H1 (cell line): ENCODE measurements around the gene MDK.

Source experiments
- ATF2 ChIP-seq: IDR thresholded peaks from 2 replicates; pipeline ENCODE4 v1.6.1; 2012; ENCODE audit warnings: low read length, inconsistent platforms
- BCL11A ChIP-seq, 2 experiments: IDR thresholded peaks; one replicate each; pipeline ENCODE4 v1.6.1; 2011; ENCODE audit warnings: low read depth in 2 of 2, low read length in 2 of 2, mild to moderate bottlenecking in 2 of 2
- CBX5 ChIP-seq: fragments of 300-800, 300-1000 bp; sonication (generic); IDR thresholded peaks from 2 replicates; pipeline ENCODE4 v1.7.1; 2016; ENCODE audit warnings: antibody characterized with exemption, low read length, low read depth
- CTCF ChIP-seq, 3 experiments: IDR thresholded peaks; 1 replicate in 2 of 3; 2 replicates in 1 of 3; pipeline versions ENCODE4 v1.5.1 to v1.6.1; 2011; ENCODE audit warnings: low read length in 3 of 3, mild to moderate bottlenecking in 3 of 3, inconsistent platforms in 2 of 3, low read depth in 1 of 3, moderate library complexity in 1 of 3; ENCODE audit not compliant: insufficient read depth in 1 of 3; ENCODE audit errors: control extremely low read depth in 1 of 3
- JUND ChIP-seq: IDR thresholded peaks from 2 replicates; pipeline ENCODE4 v1.6.1; 2011; ENCODE audit warnings: mild to moderate bottlenecking, improper control_type of control experiment, low read length
- POLR2A ChIP-seq, 2 experiments: IDR thresholded peaks; 1 replicate in 1 of 2; 2 replicates in 1 of 2; pipeline ENCODE4 v1.6.1; 2011; ENCODE audit warnings: low read depth in 2 of 2, low read length in 2 of 2, mild to moderate bottlenecking in 2 of 2; ENCODE audit errors: control extremely low read depth in 1 of 2
- SRF ChIP-seq: IDR thresholded peaks from 2 replicates; pipeline ENCODE4 v1.6.1; 2011; ENCODE audit warnings: mild to moderate bottlenecking, low read depth, low read length, moderate library complexity
- TAF1 ChIP-seq: IDR thresholded peaks from 2 replicates; pipeline ENCODE4 v1.6.1; 2011; ENCODE audit warnings: mild to moderate bottlenecking, low read depth, low read length
- TEAD4 ChIP-seq: IDR thresholded peaks from 2 replicates; pipeline ENCODE4 v1.6.1; 2012; ENCODE audit warnings: low read depth, low read length, inconsistent platforms, mixed read lengths
- YY1 ChIP-seq: IDR thresholded peaks from 2 replicates; pipeline ENCODE4 v1.6.1; 2011; ENCODE audit warnings: low read depth, mild to moderate bottlenecking, low read length
- ZNF274 ChIP-seq: IDR thresholded peaks from 2 replicates; pipeline ENCODE4 v1.7.0; 2012; ENCODE audit warnings: low read length, borderline replicate concordance; ENCODE audit errors: extremely low read depth

GRCh38 chr11:46336563-46337180 is 44.8 kb upstream of the MDK start:
- no peak for TF ChIP-seq TAF1
- TF ChIP-seq CTCF (IDR thresholded peaks at IDR 0.05; ENCODE audit: control extremely low read depth in 1 of 3, insufficient read depth in 1 of 3, low read depth in 1 of 3, low read length in 3 of 3) = no peak
- TF ChIP-seq TEAD4 = no peak
- TF ChIP-seq BCL11A (IDR thresholded peaks at IDR 0.05; ENCODE audit: low read depth in 2 of 2, low read length in 2 of 2) = no peak
- no peak for TF ChIP-seq JUND
- no peak for TF ChIP-seq ATF2
- no peak for TF ChIP-seq CBX5
- no peak for TF ChIP-seq SRF
- no peak for TF ChIP-seq ZNF274
- TF ChIP-seq POLR2A (IDR thresholded peaks at IDR 0.05; ENCODE audit: control extremely low read depth in 1 of 2, low read depth in 2 of 2, low read length in 2 of 2) = no peak
- TF ChIP-seq YY1 = no peak
